ENCODE measurements around the gene TULP4. TPM values are rescaled to one million over a fixed set of nuclear protein-coding genes. Genes with fewer than 3 reads are reported as not detected.

TULP4 gene
- total and polyA plus RNA-seq, 4 experiments from 2014 or later, result 14.8 to 94.1 (median 63.6) TPM

DNA sequence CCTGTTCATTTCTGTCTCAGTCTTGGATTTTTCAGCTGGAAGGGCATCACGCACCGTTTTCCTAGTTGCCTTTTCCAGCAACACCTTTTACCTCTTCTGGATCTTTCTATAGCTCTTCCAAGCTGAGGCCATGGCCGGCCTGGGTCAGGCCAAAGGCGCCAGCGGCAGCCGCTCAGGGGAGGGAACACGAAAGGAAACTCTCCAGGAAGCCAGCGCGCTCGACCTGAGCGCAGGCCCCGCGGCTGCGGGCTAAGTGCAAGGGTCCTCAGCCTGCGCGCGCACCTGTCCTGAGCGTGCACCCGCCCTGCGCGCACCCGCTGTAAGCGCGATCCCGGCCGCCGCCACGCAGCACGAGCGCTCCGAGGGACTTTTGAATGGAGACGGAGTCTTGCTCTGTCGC lies 203.8 kb downstream of the TULP4 start:
- no peak overlapping the region for H3K4me3 ChIP-seq (ENCODE audit: low read length in 2 of 2)
- peaks cover 33% of the 10 kb centered on the region for H3K4me1 ChIP-seq (ENCODE audit: insufficient read depth, low read length)
- no peak overlapping the region for H3K27ac ChIP-seq (ENCODE audit: low read depth, low read length)
- ChIA-PET CTCF (ENCODE audit: partially characterized antibody) (interaction anchor here (1.0 kb wide), 1 partner anchor 295 kb away, joined by 3 read pairs; no protein-coding TSS in a partner anchor), POLR2A (ENCODE audit: partially characterized antibody) (interaction anchor here (1.3 kb wide), 1 partner anchor 43 kb away, joined by 3 read pairs; no protein-coding TSS in a partner anchor)
- H3K4me3 Mint-ChIP-seq, result no peak overlapping the region
- H3K27me3 ChIP-seq (ENCODE audit: insufficient read depth, low read length), result no peaks in the 10 kb centered on the region
- H3K27me3 Mint-ChIP-seq, result peaks cover 0 to 1% of the 10 kb centered on the region in 2 donors
- no peaks in the 10 kb centered on the region for H3K36me3 Mint-ChIP-seq
- H3K9me3 Mint-ChIP-seq, result peaks cover 0 to 3% (median 0%) of the 10 kb centered on the region in 8 donors
- no peak overlapping the region for H3K27ac Mint-ChIP-seq
- no peaks in the 10 kb centered on the region for H3K9me3 ChIP-seq (ENCODE audit: control insufficient read depth in 1 of 2, low read length in 2 of 2)
- intact Hi-C loops (cut with micrococcal nuclease), result loop anchor here (5.0 kb wide), 1 partner anchor 46 kb away; the partner anchor contains the start of gene TMEM181
- peaks cover 22 to 41% (median 31%) of the 10 kb centered on the region in 4 donors for H3K4me1 Mint-ChIP-seq
- no peaks in the 10 kb centered on the region for H3K36me3 ChIP-seq (ENCODE audit: insufficient read depth, low read length)
- DNase-seq, result no peak

GRCh38 chr6:158517038-158517437 lies 204.8 kb downstream of the TULP4 start:
- Histone ChIP-seq H3K4me1 (ENCODE audit: insufficient read depth, low read length) (peaks cover 33% of the 10 kb centered on the region), H3K9me3 (ENCODE audit: control insufficient read depth in 1 of 2, low read length in 2 of 2) (no peaks in the 10 kb centered on the region), H3K27ac (ENCODE audit: low read depth, low read length) (no peak overlapping the region), H3K4me3 (ENCODE audit: low read length in 2 of 2) (no peak overlapping the region), H3K36me3 (ENCODE audit: insufficient read depth, low read length) (no peaks in the 10 kb centered on the region), H3K27me3 (ENCODE audit: insufficient read depth, low read length) (no peaks in the 10 kb centered on the region)
- Mint-ChIP-seq H3K36me3 (no peaks in the 10 kb centered on the region), H3K27me3 (peaks cover 0 to 4% of the 10 kb centered on the region in 2 donors), H3K4me1 (peaks cover 22 to 41% (median 31%) of the 10 kb centered on the region in 4 donors), H3K27ac (no peak overlapping the region), H3K4me3 (peak overlapping the region in 3 of 8 donors; percentile 33 to 52 (median 39)), H3K9me3 (peaks cover 0 to 3% (median 0%) of the 10 kb centered on the region in 8 donors)
- CTCF ChIA-PET (ENCODE audit: partially characterized antibody), result interaction anchor here (1.0 to 1.2 kb wide), 2 partner anchors 296 to 297 kb away, joined by 3 read pairs; no protein-coding TSS in a partner anchor
- POLR2A ChIA-PET (ENCODE audit: partially characterized antibody), result interaction anchor here (1.3 kb wide), 1 partner anchor 42 kb away, joined by 3 read pairs; no protein-coding TSS in a partner anchor
- intact Hi-C loops (cut with micrococcal nuclease), result loop anchor here (5.0 kb wide), 1 partner anchor 45 kb away; the partner anchor contains the start of gene TMEM181
- DNase-seq, result no peak

DNA sequence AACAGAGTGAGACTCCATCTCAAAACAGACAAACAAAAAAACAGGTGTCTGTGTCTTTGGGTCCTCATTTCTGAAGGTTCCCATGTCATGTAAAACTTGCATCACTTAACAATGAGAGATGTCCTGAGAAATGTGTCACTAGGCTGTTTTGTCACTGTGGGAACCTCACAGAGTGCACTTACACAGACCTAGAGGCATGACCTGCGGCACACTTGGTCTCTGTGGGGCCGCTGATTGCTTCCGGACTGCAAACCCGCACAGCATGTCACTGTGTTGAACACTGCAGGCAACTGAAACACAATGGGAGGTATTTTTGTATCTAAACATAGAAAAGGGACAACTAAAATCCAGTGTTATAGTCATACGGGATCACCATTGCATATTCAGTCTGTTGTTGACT lies 205.3 kb downstream of the TULP4 start:
- Mint-ChIP-seq H3K27me3 (peaks cover 0 to 4% of the 10 kb centered on the region in 2 donors), H3K27ac (peak overlapping the region in 6 of 7 donors; percentile 4 to 80 (median 52)), H3K9me3 (peaks cover 0 to 3% (median 0%) of the 10 kb centered on the region in 8 donors), H3K4me3 (peak overlapping the region; percentile 79 to 90 (median 86)), H3K4me1 (peaks cover 22 to 41% (median 31%) of the 10 kb centered on the region in 4 donors), H3K36me3 (no peaks in the 10 kb centered on the region)
- CTCF ChIA-PET (ENCODE audit: partially characterized antibody), result interaction anchor here (1.2 kb wide), 1 partner anchor 297 kb away, joined by 3 read pairs; no protein-coding TSS in a partner anchor
- Histone ChIP-seq H3K27me3 (ENCODE audit: insufficient read depth, low read length) (no peaks in the 10 kb centered on the region), H3K36me3 (ENCODE audit: insufficient read depth, low read length) (no peaks in the 10 kb centered on the region), H3K4me3 (ENCODE audit: low read length in 2 of 2) (no peak overlapping the region), H3K4me1 (ENCODE audit: insufficient read depth, low read length) (peaks cover 33% of the 10 kb centered on the region), H3K9me3 (ENCODE audit: control insufficient read depth in 1 of 2, low read length in 2 of 2) (no peaks in the 10 kb centered on the region), H3K27ac (ENCODE audit: low read depth, low read length) (no peak overlapping the region)
- intact Hi-C loops (cut with micrococcal nuclease), result loop anchor here (5.0 kb wide), 1 partner anchor 45 kb away; the partner anchor contains the start of gene TMEM181
- POLR2A ChIA-PET (ENCODE audit: partially characterized antibody), result no interaction called here
- no peak for DNase-seq

GRCh38 chr6:158518191-158519127 lies 206.2 kb downstream of the TULP4 start:
- Mint-ChIP-seq H3K27ac (peak overlapping the region; percentile 62 to 93 (median 80)), H3K4me1 (peaks cover 22 to 41% (median 31%) of the 10 kb centered on the region in 4 donors), H3K9me3 (peaks cover 0 to 3% (median 0%) of the 10 kb centered on the region in 8 donors), H3K27me3 (peaks cover 2 to 6% of the 10 kb centered on the region in 2 donors), H3K36me3 (no peaks in the 10 kb centered on the region), H3K4me3 (peak overlapping the region; percentile 79 to 90 (median 86))
- peak; percentile 57 to 68 (median 64) for DNase-seq
- CTCF ChIA-PET (ENCODE audit: partially characterized antibody), result interaction anchor here (0.7 to 1.9 kb wide), 19 partner anchors 9 to 351 kb away, joined by 3 to 11 read pairs (median 4); no protein-coding TSS in a partner anchor
- no peaks in the 10 kb centered on the region for H3K9me3 ChIP-seq (ENCODE audit: control insufficient read depth in 1 of 2, low read length in 2 of 2)
- POLR2A ChIA-PET (ENCODE audit: partially characterized antibody), result interaction anchor here (0.6 to 0.9 kb wide), 5 partner anchors 18 to 126 kb away, joined by 3 to 5 read pairs (median 4); partner anchors contain the start of genes DYNLT1 and TMEM181
- H3K4me3 ChIP-seq (ENCODE audit: low read length in 2 of 2), result peak overlapping the region; percentile 20 to 51
- no peak overlapping the region for H3K27ac ChIP-seq (ENCODE audit: low read depth, low read length)
- H3K36me3 ChIP-seq (ENCODE audit: insufficient read depth, low read length), result no peaks in the 10 kb centered on the region
- intact Hi-C loops (cut with micrococcal nuclease), result loop anchor here (1.0 to 5.0 kb wide), 2 partner anchors 44 to 297 kb away; partner anchors contain the start of gene TMEM181
- H3K27me3 ChIP-seq (ENCODE audit: insufficient read depth, low read length), result no peaks in the 10 kb centered on the region
- peaks cover 33% of the 10 kb centered on the region for H3K4me1 ChIP-seq (ENCODE audit: insufficient read depth, low read length)

DNA sequence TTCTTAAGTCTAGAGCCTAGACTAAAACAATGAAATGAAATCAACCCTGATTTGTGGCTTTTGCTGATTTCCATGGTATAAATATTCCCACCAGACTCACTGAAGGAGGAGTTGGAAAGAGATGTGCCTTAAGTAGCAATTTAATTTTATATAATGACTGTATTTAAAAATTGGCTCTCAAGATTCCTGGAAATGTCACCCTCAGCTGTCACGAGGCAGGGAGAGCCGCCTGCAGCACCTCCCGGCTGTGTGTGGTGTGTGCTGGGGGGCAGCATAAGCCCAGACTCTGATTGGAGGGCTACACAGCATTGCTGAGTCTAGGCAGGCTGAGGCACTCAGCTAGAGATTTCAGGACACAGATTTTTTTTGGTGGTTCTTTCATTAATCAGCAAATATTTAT lies 207.0 kb downstream of the TULP4 start:
- H3K36me3 ChIP-seq (ENCODE audit: insufficient read depth, low read length), result no peaks in the 10 kb centered on the region
- Mint-ChIP-seq H3K27me3 (peaks cover 6 to 13% of the 10 kb centered on the region in 2 donors), H3K36me3 (no peaks in the 10 kb centered on the region), H3K4me3 (peak overlapping the region in 1 of 8 donors; percentile 11), H3K4me1 (peaks cover 16 to 33% (median 24%) of the 10 kb centered on the region in 4 donors), H3K27ac (no peak overlapping the region), H3K9me3 (peaks cover 0 to 3% (median 0%) of the 10 kb centered on the region in 8 donors)
- no peak for DNase-seq
- H3K27ac ChIP-seq (ENCODE audit: low read depth, low read length), result no peak overlapping the region
- no peaks in the 10 kb centered on the region for H3K9me3 ChIP-seq (ENCODE audit: control insufficient read depth in 1 of 2, low read length in 2 of 2)
- H3K4me1 ChIP-seq (ENCODE audit: insufficient read depth, low read length), result peaks cover 28% of the 10 kb centered on the region
- intact Hi-C loops (cut with micrococcal nuclease), result loop anchor here (5.0 kb wide), 1 partner anchor 43 kb away; the partner anchor contains the start of gene TMEM181
- H3K4me3 ChIP-seq (ENCODE audit: low read length in 2 of 2), result no peak overlapping the region
- ChIA-PET CTCF (ENCODE audit: partially characterized antibody) (interaction anchor here (0.7 to 1.9 kb wide), 17 partner anchors 8 to 350 kb away, joined by 3 to 11 read pairs (median 5); no protein-coding TSS in a partner anchor), POLR2A (ENCODE audit: partially characterized antibody) (interaction anchor here (0.6 to 0.9 kb wide), 2 partner anchors 17 to 40 kb away, joined by 3 read pairs; partner anchors contain the start of gene TMEM181)
- no peaks in the 10 kb centered on the region for H3K27me3 ChIP-seq (ENCODE audit: insufficient read depth, low read length)

GRCh38 chr6:158519761-158520160 lies 207.5 kb downstream of the TULP4 start:
- Mint-ChIP-seq H3K4me3 (peak overlapping the region in 2 of 8 donors; percentile 12 to 30), H3K4me1 (peaks cover 13 to 28% (median 20%) of the 10 kb centered on the region in 4 donors), H3K36me3 (no peaks in the 10 kb centered on the region), H3K27ac (peak overlapping the region in 1 of 7 donors; percentile 8), H3K27me3 (peaks cover 10 to 15% of the 10 kb centered on the region in 2 donors), H3K9me3 (peaks cover 0 to 3% (median 0%) of the 10 kb centered on the region in 8 donors)
- ChIA-PET CTCF (ENCODE audit: partially characterized antibody) (interaction anchor here (0.8 to 1.9 kb wide), 5 partner anchors 25 to 301 kb away, joined by 3 to 8 read pairs (median 4); no protein-coding TSS in a partner anchor), POLR2A (ENCODE audit: partially characterized antibody) (no interaction called here)
- Histone ChIP-seq H3K9me3 (ENCODE audit: control insufficient read depth in 1 of 2, low read length in 2 of 2) (no peaks in the 10 kb centered on the region), H3K4me3 (ENCODE audit: low read length in 2 of 2) (no peak overlapping the region), H3K27ac (ENCODE audit: low read depth, low read length) (no peak overlapping the region), H3K36me3 (ENCODE audit: insufficient read depth, low read length) (no peaks in the 10 kb centered on the region), H3K4me1 (ENCODE audit: insufficient read depth, low read length) (peaks cover 23% of the 10 kb centered on the region), H3K27me3 (ENCODE audit: insufficient read depth, low read length) (no peaks in the 10 kb centered on the region)
- DNase-seq, result no peak
- intact Hi-C loops (cut with micrococcal nuclease), result loop anchor here (5.0 kb wide), 1 partner anchor 43 kb away; the partner anchor contains the start of gene TMEM181

All from CD4-positive, alpha-beta memory T cell (primary cell).